Astrocyte of the spinal cord (primary cell): ENCODE measurements around the gene SCAF4.
A peak's percentile ranks its signal among the peaks of the same experiment; 100 is the strongest.
"Not testable (repeated sequence)": the region's sequence is repeated elsewhere in the genome, so short reads cannot be mapped to it uniquely, and the experiment has no call there.

Source experiments
- DNase-seq: peaks from one replicate; pipeline ENCODE4 v3.0.0; 2011; ENCODE audit warnings: low read depth, low spot score
- H3K4me3 ChIP-seq: 2 replicates; pipeline ENCODE4 v1.5.1; 2011; ENCODE audit warnings: low read depth, mild to moderate bottlenecking, low read length, moderate library complexity
- CTCF ChIP-seq: IDR thresholded peaks from 2 replicates; pipeline ENCODE4 v1.5.1; 2012; ENCODE audit warnings: low read depth, mild to moderate bottlenecking, low read length, inconsistent platforms
- in situ Hi-C: cut with HindIII; loops from 2 replicates; pipeline ENCODE4 v1.10.0; 2017; ENCODE audit warnings: low sequenced_read_pairs

Gene SCAF4

GRCh38 chr21:31741116-31741515 lies 9.2 kb upstream of the SCAF4 start:
- H3K4me3 ChIP-seq, result no peak overlapping the region
- in situ Hi-C loops, result no loop called here
- no peak for TF ChIP-seq CTCF
- no peak for DNase-seq

DNA sequence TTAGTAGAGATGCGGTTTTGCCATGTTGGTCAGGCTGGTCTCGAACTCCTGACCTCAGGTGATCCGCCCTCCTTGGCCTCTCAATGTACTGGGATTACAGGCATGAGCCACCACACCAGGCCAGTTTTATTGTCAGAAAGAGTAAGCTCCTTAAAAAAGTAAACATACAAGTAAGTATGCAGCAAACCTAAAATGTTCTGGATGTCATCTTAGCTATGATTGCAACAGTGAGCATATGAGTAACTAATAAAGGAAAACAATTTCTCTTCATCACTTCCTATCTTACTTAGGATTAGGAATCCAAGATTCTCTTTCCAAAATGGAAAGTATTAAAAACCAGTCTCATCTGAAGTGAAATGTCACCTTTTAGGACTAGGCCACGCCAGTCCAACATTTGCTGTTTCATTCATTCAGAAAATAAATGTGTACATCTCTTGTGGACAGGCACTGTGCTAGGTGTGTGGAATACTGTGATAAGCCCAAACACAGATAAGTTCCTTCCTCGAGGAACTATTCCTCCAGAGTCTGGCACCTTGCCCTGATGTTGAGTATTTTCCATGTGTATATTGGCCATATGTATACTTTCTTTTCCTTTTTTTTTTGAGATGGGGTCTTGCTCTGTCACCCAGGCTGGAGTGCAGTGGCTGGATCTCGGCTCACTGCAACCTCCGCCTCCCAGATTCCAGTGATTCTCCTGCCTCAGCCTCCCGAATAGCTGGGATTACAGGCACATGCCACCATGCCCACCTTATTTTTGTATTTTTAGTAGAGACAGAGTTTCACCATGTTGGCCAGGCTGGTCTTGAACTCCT lies 5.9 kb upstream of the SCAF4 start:
- DNase-seq, in situ Hi-C loops, H3K4me3 ChIP-seq: not testable (repeated sequence)

DNA sequence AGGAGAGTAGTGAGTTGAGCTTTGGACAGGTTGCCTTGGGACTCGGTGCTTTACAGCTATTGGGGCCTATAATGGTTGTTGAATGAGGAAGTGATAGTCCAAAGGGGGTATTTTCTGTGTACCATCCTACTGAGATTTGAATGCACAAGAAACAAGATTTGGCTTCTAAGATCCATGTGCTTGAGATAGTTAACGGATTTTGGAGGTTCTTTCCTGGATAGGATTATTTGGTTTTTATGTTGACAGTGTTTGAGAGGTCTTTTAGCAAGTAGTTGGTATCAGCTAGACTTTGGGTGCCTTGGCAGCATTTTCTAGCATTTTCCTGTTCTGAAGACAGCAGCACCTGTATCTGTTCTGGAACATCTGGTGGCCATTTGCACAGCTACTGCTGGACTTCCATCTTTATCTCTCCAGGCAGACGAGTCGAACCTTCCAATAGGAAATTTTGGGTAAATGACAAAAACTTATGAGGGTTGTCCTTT lies 3.6 kb upstream of the SCAF4 start:
- no peak for TF ChIP-seq CTCF
- in situ Hi-C loops, result no loop called here
- DNase-seq, result no peak
- no peak overlapping the region for H3K4me3 ChIP-seq

DNA sequence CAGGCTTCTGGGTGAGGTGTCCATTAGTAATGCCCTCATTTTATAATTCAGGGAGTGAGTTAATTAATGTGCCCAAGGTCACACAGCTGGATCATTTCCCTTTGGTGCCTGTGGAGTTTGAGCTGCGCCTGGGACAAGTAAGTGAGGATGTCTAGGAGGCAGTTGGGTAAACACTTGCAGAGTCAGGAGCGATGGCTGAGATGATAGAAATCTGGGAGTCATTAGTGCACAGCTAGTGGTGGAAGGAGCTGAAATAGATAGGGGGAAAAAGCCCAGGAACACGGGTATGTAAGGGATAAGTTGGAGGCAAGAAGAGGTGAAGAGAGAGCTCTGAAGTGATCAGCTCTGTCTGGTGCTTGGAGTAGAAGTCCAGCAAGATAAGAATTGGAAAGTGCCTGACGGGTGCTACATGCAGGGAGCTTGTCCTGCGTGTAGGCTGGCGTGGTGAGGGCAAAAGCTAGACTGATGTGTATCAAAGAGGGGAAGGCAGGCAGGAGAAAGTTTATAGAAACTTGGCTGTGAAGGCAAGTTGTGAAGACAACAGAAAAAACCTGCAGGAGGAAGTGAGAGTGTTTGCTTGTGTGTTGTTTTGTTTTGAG lies 1.7 kb upstream of the SCAF4 start:
- in situ Hi-C loops, result no loop called here

GRCh38 chr21:31732597-31733550 lies 956 bp upstream of the SCAF4 start:
- in situ Hi-C loops, result no loop called here
- H3K4me3 ChIP-seq, result peak overlapping the region; percentile 48
- no peak for TF ChIP-seq CTCF
- no peak for DNase-seq

More for the DNA sequence above, 1.7 kb upstream of the SCAF4 start:
- H3K4me3 ChIP-seq, result no peak overlapping the region
- no peak for DNase-seq
- TF ChIP-seq CTCF, result no peak

- peak overlapping the region; percentile 80 for H3K4me3 ChIP-seq
- no peak for DNase-seq
These were observed 662 bp downstream of the SCAF4 start for GRCh38 chr21:31731056-31731856.

More at GRCh38 chr21:31731056-31731856, 662 bp downstream of the SCAF4 start:
- TF ChIP-seq CTCF, result peak; percentile 9
- in situ Hi-C loops, result no loop called here
